GM12878 (cell line): ENCODE data around the gene NLGN4X. TPM values are rescaled to one million over a fixed set of nuclear protein-coding genes. Genes with fewer than 3 reads are reported as not detected.

Source experiments
- ATAC-seq: fragments of 200-7000 bp; cut with Tn5 transposase; 3 replicates; pipeline ENCODE4 v1.9.1; 2020; ENCODE audit warnings: mild to moderate bottlenecking, moderate library complexity
- BruUV-seq: library from RNA; stranded (reverse); fragments of 400-500 nt; replicated peaks from 2 replicates; lab custom pipeline; 2021; lab: Mats Ljungman, UMichigan
- CTCF ChIA-PET: fragments of 300-600 bp; sonication (Branson Sonifier 250); formaldehyde crosslinking; extraction: SDS; loops from one replicate; lab custom pipeline; 2021; ENCODE audit warnings: inconsistent platforms; lab: Yijun Ruan, JAX
- POLR2A ChIA-PET: fragments of 350-600 bp; formaldehyde crosslinking; extraction: SDS; loops from one replicate; lab custom pipeline; 2021; ENCODE audit warnings: inconsistent platforms; lab: Charles Lee
- RAD21 ChIA-PET: fragments of 300-600 bp; sonication (Branson Sonifier 250); formaldehyde crosslinking; loops from one replicate; lab custom pipeline; 2023; ENCODE audit warnings: antibody characterized with exemption; ENCODE audit not compliant: unreplicated experiment; lab: Charles Lee
- SMC1A ChIA-PET: fragments of 300-600 bp; sonication (Branson Sonifier 250); formaldehyde crosslinking; loops from one replicate; lab custom pipeline; 2023; ENCODE audit not compliant: unreplicated experiment, uncharacterized antibody; lab: Charles Lee
- DNase-seq: peaks from one replicate; pipeline ENCODE4 v3.0.0-alpha.2; 2011; ENCODE audit warnings: low read depth, low spot score
- FAIRE-seq: peaks from 3 replicates; lab custom pipeline; 2011; peaks lifted over from hg19 to GRCh38; lab: Jason Lieb, UNC
- H2AFZ ChIP-seq: 2 replicates; pipeline ENCODE4 v1.6.0; 2011; ENCODE audit warnings: low read depth, low read length, control low read depth; ENCODE audit not compliant: control insufficient read depth
- H3K27ac ChIP-seq: 2 replicates; pipeline ENCODE4 v1.5.1; 2011; ENCODE audit warnings: control low read depth; ENCODE audit not compliant: control insufficient read depth, insufficient read depth
- H3K27me3 ChIP-seq, 2 experiments: replicated peaks in 1 of 2; 2 replicates each; pipeline versions ENCODE4 v1.6.0 to v1.6.1; 2011; ENCODE audit warnings: low read length in 1 of 2; ENCODE audit not compliant: control insufficient read depth in 2 of 2, insufficient read depth in 2 of 2
- H3K36me3 ChIP-seq, 2 experiments: 2 replicates each; pipeline ENCODE4 v1.5.1; 2011; ENCODE audit warnings: low read length in 1 of 2; ENCODE audit not compliant: control insufficient read depth in 2 of 2, insufficient read depth in 2 of 2
- H3K4me1 ChIP-seq: 2 replicates; pipeline ENCODE4 v1.6.1; 2011; ENCODE audit warnings: mild to moderate bottlenecking, low read length, moderate library complexity, mixed read lengths; ENCODE audit not compliant: control insufficient read depth, insufficient read depth
- H3K4me2 ChIP-seq: 2 replicates; pipeline ENCODE4 v1.6.0; 2011; ENCODE audit warnings: control low read depth; ENCODE audit not compliant: control insufficient read depth, insufficient read depth
- H3K4me3 ChIP-seq: fragments of 200-600 bp; sonication (generic); 2 replicates; pipeline ENCODE4 v1.5.1; 2016
- H3K79me2 ChIP-seq: 2 replicates; pipeline ENCODE4 v1.6.0; 2011; ENCODE audit warnings: low read length; ENCODE audit not compliant: control insufficient read depth, insufficient read depth
- H3K9ac ChIP-seq: 2 replicates; pipeline ENCODE4 v1.8.0; 2011; ENCODE audit warnings: low read length, control low read depth, mixed read lengths; ENCODE audit not compliant: control insufficient read depth, insufficient read depth
- H3K9me3 ChIP-seq: replicated peaks from 3 replicates; pipeline ENCODE4 v1.5.1; 2011; ENCODE audit warnings: mild to moderate bottlenecking, low read length; ENCODE audit not compliant: control insufficient read depth, insufficient read depth
- H4K20me1 ChIP-seq: 2 replicates; pipeline ENCODE4 v1.6.0; 2011; ENCODE audit not compliant: control insufficient read depth, insufficient read depth
- ASH2L ChIP-seq: fragments of 300-600, 200-600 bp; sonication (generic); IDR thresholded peaks from 2 replicates; pipeline ENCODE4 v1.6.1; 2017; ENCODE audit warnings: low read depth, mild to moderate bottlenecking, borderline replicate concordance
- CBFB ChIP-seq: IDR thresholded peaks from 2 replicates; pipeline ENCODE4 v1.6.1; 2016; ENCODE audit warnings: antibody characterized with exemption, low read depth
- CHD4 ChIP-seq: fragments of 200-600 bp; sonication (generic); IDR thresholded peaks from 2 replicates; pipeline ENCODE4 v1.6.1; 2016; ENCODE audit warnings: mild to moderate bottlenecking
- JUND ChIP-seq: IDR thresholded peaks from 2 replicates; pipeline ENCODE4 v1.6.1; 2012; ENCODE audit warnings: low read depth, mild to moderate bottlenecking, low read length, improper control_type of control experiment, moderate library complexity
- KAT2A ChIP-seq: conservative IDR thresholded peaks from 2 replicates; pipeline ENCODE4 v1.6.1; 2011; ENCODE audit warnings: low read depth, low read length; ENCODE audit not compliant: control insufficient read depth
- MYC ChIP-seq: IDR thresholded peaks from 2 replicates; pipeline ENCODE4 v1.6.1; 2011; ENCODE audit warnings: mild to moderate bottlenecking, low read length, moderate library complexity, inconsistent platforms; ENCODE audit not compliant: insufficient read depth, insufficient replicate concordance, insufficient read length, severe bottlenecking
- NFYA ChIP-seq: IDR thresholded peaks from 2 replicates; pipeline ENCODE4 v1.6.1; 2011; ENCODE audit warnings: low read depth, mild to moderate bottlenecking, low read length, improper control_type of control experiment, borderline replicate concordance
- RAD21 ChIP-seq: IDR thresholded peaks from 2 replicates; pipeline ENCODE4 v1.6.1; 2011; ENCODE audit warnings: mild to moderate bottlenecking, low read depth, low read length, moderate library complexity; ENCODE audit not compliant: insufficient read depth
- SUPT20H ChIP-seq: IDR thresholded peaks from 2 replicates; pipeline ENCODE4 v1.6.1; 2011; ENCODE audit warnings: low read depth, mild to moderate bottlenecking, low read length, moderate library complexity, borderline replicate concordance; ENCODE audit not compliant: control insufficient read depth
- TCF12 ChIP-seq: IDR thresholded peaks from 2 replicates; pipeline ENCODE4 v1.6.1; 2011; ENCODE audit warnings: low read depth, mild to moderate bottlenecking, low read length
- YBX1 ChIP-seq: fragments of 450-650 bp; IDR thresholded peaks from 2 replicates; pipeline ENCODE4 v1.6.1; 2016; ENCODE audit warnings: antibody characterized with exemption
- ZSCAN29 ChIP-seq: fragments of 450-650 bp; IDR thresholded peaks from 2 replicates; pipeline ENCODE4 v1.6.1; 2017; ENCODE audit warnings: mild to moderate bottlenecking, moderate library complexity
- WGBS: methylation state at CpG from one replicate; pipeline ENCODE4 v1.1.6; 2016; ENCODE audit warnings: low lambda C conversion rate; ENCODE audit not compliant: insufficient replicate concordance, insufficient coverage; ENCODE audit errors: missing lambda C conversion rate; 5-methylcytosine and 5-hydroxymethylcytosine counted together
- in situ Hi-C: fragments of 300-500 bp; cut with MboI; formaldehyde crosslinking; loops from 9 replicates; pipeline ENCODE4 v1.14.3; 2018; ENCODE audit warnings: mixed read lengths
- intact Hi-C: fragments of 100-400 bp; cut with micrococcal nuclease; formaldehyde crosslinking; loops from one replicate; pipeline ENCODE4 v1.14.2; 2022; ENCODE audit not compliant: unreplicated experiment
- polyA plus RNA-seq, 11 experiments: library from polyadenylated mRNA; depleted of rRNA in 4 of 11; unstranded in 6 of 11; stranded (reverse) in 5 of 11; fragments of >200 nt; fragmentation: Nextera tagmentation in 4 of 11; fragmentation: Illumina TruSeq in 1 of 11; extraction: Ambion mirVana in 4 of 11; extraction: Trizol in 1 of 11; gene quantifications; 1 replicate in 1 of 11; 2 replicates in 10 of 11; pipeline versions ENCODE4 v1.2.1 to v1.2.3, GENCODE V29; 2011 to 2016; ENCODE audit warnings: inconsistent platforms in 2 of 11, missing spikeins in 2 of 11, low read depth in 1 of 11
- total RNA-seq, 4 experiments: library from RNA; depleted of rRNA in 3 of 4; stranded (reverse); fragments of >200 nt in 3 of 4; fragmentation: Illumina TruSeq in 1 of 4; extraction: Trizol in 1 of 4; gene quantifications; 2 replicates each; pipeline versions ENCODE4 v1.2.1 to v1.2.3, GENCODE V29; 2013 to 2021
- TF ChIP-seq, protein P1 (sequence below): fragments of 450-650 bp; IDR thresholded peaks from 2 replicates; pipeline ENCODE4 v1.6.1; 2014; ENCODE audit warnings: mild to moderate bottlenecking
- TF ChIP-seq, protein P2 (sequence below): IDR thresholded peaks from 2 replicates; pipeline ENCODE4 v1.6.1; 2012; ENCODE audit warnings: low read length, inconsistent platforms
- TF ChIP-seq, protein P3 (sequence below): fragments of 450-650 bp; formaldehyde crosslinking; IDR thresholded peaks from 2 replicates; pipeline ENCODE4 v1.4.0; 2020; ENCODE audit warnings: mild to moderate bottlenecking, moderate library complexity
- TF ChIP-seq, protein P4 (sequence below): IDR thresholded peaks from 2 replicates; pipeline ENCODE4 v1.6.1; 2012; ENCODE audit warnings: mild to moderate bottlenecking, low read depth, low read length

Gene NLGN4X
- total and polyA plus RNA-seq, 10 of the 15 experiments (the other 5 are each of a cell fraction or from before 2014, with no cell fraction given), result 0.02 to 1.5 (median 0.09) TPM; not detected in 2

DNA sequence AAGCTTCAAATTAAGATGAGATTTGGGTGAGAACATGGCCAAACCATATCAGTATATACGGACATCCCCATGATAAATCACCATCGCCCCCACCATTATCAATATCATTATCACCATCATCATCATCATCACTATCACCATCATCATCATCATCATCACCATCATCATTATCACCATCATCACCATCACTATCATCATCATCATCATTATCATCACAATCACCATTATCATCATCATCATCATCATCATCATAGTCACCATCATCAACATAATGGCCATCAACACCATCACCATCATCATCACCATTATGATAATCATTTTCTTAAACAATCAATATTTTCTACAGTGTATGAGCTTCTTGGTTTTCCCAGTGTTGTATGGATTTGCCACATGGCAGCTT is 360.9 kb downstream of the NLGN4X start:
- no peak overlapping the region for H3K9ac ChIP-seq
- in situ Hi-C loops (no loop called here), intact Hi-C loops (no loop called here)
- no peaks in the 10 kb centered on the region for H3K9me3 ChIP-seq
- no peak for DNase-seq
- no peak overlapping the region for H3K4me3 ChIP-seq
- TF ChIP-seq YBX1 (no peak), CBFB (no peak), MYC (no peak), KAT2A (no peak), TCF12 (no peak), ASH2L (no peak), SUPT20H (no peak), CHD4 (no peak), NFYA (no peak), JUND (no peak), ZSCAN29 (no peak), RAD21 (no peak)
- TF ChIP-seq, protein P1, sequence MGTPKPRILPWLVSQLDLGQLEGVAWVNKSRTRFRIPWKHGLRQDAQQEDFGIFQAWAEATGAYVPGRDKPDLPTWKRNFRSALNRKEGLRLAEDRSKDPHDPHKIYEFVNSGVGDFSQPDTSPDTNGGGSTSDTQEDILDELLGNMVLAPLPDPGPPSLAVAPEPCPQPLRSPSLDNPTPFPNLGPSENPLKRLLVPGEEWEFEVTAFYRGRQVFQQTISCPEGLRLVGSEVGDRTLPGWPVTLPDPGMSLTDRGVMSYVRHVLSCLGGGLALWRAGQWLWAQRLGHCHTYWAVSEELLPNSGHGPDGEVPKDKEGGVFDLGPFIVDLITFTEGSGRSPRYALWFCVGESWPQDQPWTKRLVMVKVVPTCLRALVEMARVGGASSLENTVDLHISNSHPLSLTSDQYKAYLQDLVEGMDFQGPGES, result no peak
- TF ChIP-seq, protein P2, sequence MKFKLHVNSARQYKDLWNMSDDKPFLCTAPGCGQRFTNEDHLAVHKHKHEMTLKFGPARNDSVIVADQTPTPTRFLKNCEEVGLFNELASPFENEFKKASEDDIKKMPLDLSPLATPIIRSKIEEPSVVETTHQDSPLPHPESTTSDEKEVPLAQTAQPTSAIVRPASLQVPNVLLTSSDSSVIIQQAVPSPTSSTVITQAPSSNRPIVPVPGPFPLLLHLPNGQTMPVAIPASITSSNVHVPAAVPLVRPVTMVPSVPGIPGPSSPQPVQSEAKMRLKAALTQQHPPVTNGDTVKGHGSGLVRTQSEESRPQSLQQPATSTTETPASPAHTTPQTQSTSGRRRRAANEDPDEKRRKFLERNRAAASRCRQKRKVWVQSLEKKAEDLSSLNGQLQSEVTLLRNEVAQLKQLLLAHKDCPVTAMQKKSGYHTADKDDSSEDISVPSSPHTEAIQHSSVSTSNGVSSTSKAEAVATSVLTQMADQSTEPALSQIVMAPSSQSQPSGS, result no peak
- TF ChIP-seq, protein P3, sequence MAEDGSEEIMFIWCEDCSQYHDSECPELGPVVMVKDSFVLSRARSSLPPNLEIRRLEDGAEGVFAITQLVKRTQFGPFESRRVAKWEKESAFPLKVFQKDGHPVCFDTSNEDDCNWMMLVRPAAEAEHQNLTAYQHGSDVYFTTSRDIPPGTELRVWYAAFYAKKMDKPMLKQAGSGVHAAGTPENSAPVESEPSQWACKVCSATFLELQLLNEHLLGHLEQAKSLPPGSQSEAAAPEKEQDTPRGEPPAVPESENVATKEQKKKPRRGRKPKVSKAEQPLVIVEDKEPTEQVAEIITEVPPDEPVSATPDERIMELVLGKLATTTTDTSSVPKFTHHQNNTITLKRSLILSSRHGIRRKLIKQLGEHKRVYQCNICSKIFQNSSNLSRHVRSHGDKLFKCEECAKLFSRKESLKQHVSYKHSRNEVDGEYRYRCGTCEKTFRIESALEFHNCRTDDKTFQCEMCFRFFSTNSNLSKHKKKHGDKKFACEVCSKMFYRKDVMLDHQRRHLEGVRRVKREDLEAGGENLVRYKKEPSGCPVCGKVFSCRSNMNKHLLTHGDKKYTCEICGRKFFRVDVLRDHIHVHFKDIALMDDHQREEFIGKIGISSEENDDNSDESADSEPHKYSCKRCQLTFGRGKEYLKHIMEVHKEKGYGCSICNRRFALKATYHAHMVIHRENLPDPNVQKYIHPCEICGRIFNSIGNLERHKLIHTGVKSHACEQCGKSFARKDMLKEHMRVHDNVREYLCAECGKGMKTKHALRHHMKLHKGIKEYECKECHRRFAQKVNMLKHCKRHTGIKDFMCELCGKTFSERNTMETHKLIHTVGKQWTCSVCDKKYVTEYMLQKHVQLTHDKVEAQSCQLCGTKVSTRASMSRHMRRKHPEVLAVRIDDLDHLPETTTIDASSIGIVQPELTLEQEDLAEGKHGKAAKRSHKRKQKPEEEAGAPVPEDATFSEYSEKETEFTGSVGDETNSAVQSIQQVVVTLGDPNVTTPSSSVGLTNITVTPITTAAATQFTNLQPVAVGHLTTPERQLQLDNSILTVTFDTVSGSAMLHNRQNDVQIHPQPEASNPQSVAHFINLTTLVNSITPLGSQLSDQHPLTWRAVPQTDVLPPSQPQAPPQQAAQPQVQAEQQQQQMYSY (CRISPR knock-in tag), result no peak
- TF ChIP-seq, protein P4, sequence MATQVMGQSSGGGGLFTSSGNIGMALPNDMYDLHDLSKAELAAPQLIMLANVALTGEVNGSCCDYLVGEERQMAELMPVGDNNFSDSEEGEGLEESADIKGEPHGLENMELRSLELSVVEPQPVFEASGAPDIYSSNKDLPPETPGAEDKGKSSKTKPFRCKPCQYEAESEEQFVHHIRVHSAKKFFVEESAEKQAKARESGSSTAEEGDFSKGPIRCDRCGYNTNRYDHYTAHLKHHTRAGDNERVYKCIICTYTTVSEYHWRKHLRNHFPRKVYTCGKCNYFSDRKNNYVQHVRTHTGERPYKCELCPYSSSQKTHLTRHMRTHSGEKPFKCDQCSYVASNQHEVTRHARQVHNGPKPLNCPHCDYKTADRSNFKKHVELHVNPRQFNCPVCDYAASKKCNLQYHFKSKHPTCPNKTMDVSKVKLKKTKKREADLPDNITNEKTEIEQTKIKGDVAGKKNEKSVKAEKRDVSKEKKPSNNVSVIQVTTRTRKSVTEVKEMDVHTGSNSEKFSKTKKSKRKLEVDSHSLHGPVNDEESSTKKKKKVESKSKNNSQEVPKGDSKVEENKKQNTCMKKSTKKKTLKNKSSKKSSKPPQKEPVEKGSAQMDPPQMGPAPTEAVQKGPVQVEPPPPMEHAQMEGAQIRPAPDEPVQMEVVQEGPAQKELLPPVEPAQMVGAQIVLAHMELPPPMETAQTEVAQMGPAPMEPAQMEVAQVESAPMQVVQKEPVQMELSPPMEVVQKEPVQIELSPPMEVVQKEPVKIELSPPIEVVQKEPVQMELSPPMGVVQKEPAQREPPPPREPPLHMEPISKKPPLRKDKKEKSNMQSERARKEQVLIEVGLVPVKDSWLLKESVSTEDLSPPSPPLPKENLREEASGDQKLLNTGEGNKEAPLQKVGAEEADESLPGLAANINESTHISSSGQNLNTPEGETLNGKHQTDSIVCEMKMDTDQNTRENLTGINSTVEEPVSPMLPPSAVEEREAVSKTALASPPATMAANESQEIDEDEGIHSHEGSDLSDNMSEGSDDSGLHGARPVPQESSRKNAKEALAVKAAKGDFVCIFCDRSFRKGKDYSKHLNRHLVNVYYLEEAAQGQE, result no peak
- no peaks in the 10 kb centered on the region for H3K27me3 ChIP-seq
- no peak overlapping the region for H3K27ac ChIP-seq
- POLR2A ChIA-PET, result no interaction called here
- H4K20me1 ChIP-seq, result no peaks in the 10 kb centered on the region
- H2AFZ ChIP-seq, result no peak overlapping the region
- no TSS peak for BruUV-seq
- CTCF ChIA-PET, result no interaction called here
- 67% methylated on average over 2 of the region's 2 CpGs for WGBS
- SMC1A ChIA-PET, result no interaction called here
- no peak overlapping the region for H3K4me2 ChIP-seq
- RAD21 ChIA-PET, result no interaction called here
- H3K36me3 ChIP-seq, result no peaks in the 10 kb centered on the region
- H3K4me1 ChIP-seq, result no peaks in the 10 kb centered on the region
- no peaks in the 10 kb centered on the region for H3K79me2 ChIP-seq
- FAIRE-seq, result peak; percentile 78
- ATAC-seq, result no peak
